K562 (cell line): ENCODE measurements around the gene PHLDB1. TPM values are rescaled to one million over a fixed set of nuclear protein-coding genes. Genes with fewer than 3 reads are reported as not detected.

ENCODE experiments used
- CTBP1 ChIP-seq: fragments of 450-650 bp; IDR thresholded peaks from 2 replicates; pipeline ENCODE4 v1.6.1; 2016; ENCODE audit warnings: borderline replicate concordance
- ELF1 ChIP-seq: fragments of 200-800 bp; sonication (Bioruptor generic); IDR thresholded peaks from 2 replicates; pipeline ENCODE4 v1.6.1; 2016; ENCODE audit warnings: missing genetic modification characterization, missing compliant biosample characterization
- EP400 ChIP-seq: fragments of 450-650 bp; IDR thresholded peaks from 2 replicates; pipeline ENCODE4 v1.6.1; 2017; ENCODE audit warnings: antibody characterized with exemption, mild to moderate bottlenecking, moderate library complexity
- FUS ChIP-seq: fragments of 200-400 bp; formaldehyde crosslinking; optimal IDR thresholded peaks from 2 replicates; pipeline ENCODE3; 2017; ENCODE audit warnings: low read depth, low read length
- GABPB1 ChIP-seq: sonication (generic); formaldehyde crosslinking; IDR thresholded peaks from 2 replicates; pipeline ENCODE4 v1.8.0; 2022; ENCODE audit warnings: mild to moderate bottlenecking, missing genetic modification reagents
- LCOR ChIP-seq: sonication (generic); formaldehyde crosslinking; IDR thresholded peaks from 2 replicates; pipeline ENCODE4 v1.8.0; 2022; ENCODE audit warnings: mild to moderate bottlenecking, missing genetic modification reagents
- NEUROD1 ChIP-seq: fragments of 150-350 bp; IDR thresholded peaks from 2 replicates; pipeline ENCODE4 v1.6.1; 2014; ENCODE audit warnings: borderline replicate concordance, low read length, low read depth; ENCODE audit not compliant: partially characterized antibody
- NFRKB ChIP-seq: fragments of 450-650 bp; IDR thresholded peaks from 2 replicates; pipeline ENCODE4 v1.6.1; 2016; ENCODE audit warnings: low read depth
- NR2C1 ChIP-seq, 2 experiments: fragments of 450-650 bp; IDR thresholded peaks; 2 replicates each; pipeline ENCODE4 v1.6.1; 2017; ENCODE audit warnings: mild to moderate bottlenecking in 2 of 2, antibody characterized with exemption in 1 of 2, inconsistent platforms in 1 of 2, missing compliant biosample characterization in 1 of 2, missing genetic modification characterization in 1 of 2
- PHF8 ChIP-seq: fragments of 200-600 bp; sonication (generic); IDR thresholded peaks from 2 replicates; pipeline ENCODE4 v1.6.1; 2012; ENCODE audit warnings: mixed run types, mild to moderate bottlenecking, inconsistent platforms, low read length, moderate library complexity, borderline replicate concordance
- SRSF7 ChIP-seq: fragments of 200-400 bp; formaldehyde crosslinking; optimal IDR thresholded peaks from 2 replicates; pipeline ENCODE3; 2017; ENCODE audit warnings: mild to moderate bottlenecking, low read depth, low read length
- TCF3 ChIP-seq: sonication (generic); formaldehyde crosslinking; IDR thresholded peaks from 2 replicates; pipeline ENCODE4 v1.4.0; 2020; ENCODE audit warnings: mild to moderate bottlenecking, missing genetic modification reagents
- ZBTB40 ChIP-seq, 2 experiments: fragments of 450-650 bp in 1 of 2; sonication (generic) in 1 of 2; formaldehyde crosslinking in 1 of 2; IDR thresholded peaks; 2 replicates each; pipeline versions ENCODE4 v1.7.1 to v1.9.0; 2016 to 2022; ENCODE audit warnings: inconsistent platforms in 1 of 2, mild to moderate bottlenecking in 1 of 2, missing genetic modification reagents in 1 of 2
- ZNF140 ChIP-seq: fragments of 250-450 bp; sonication (Bioruptor Pico); IDR thresholded peaks from 2 replicates; pipeline ENCODE4 v1.8.0; 2021; ENCODE audit warnings: moderate library complexity, mild to moderate bottlenecking, inconsistent platforms
- ZNF165 ChIP-seq: fragments of 250-450 bp; sonication (Bioruptor Pico); IDR thresholded peaks from 2 replicates; pipeline ENCODE4 v1.4.0; 2020; ENCODE audit warnings: borderline replicate concordance
- ZNF740 ChIP-seq, 3 experiments: fragments of 200-800 bp in 1 of 3; sonication (Bioruptor generic) in 1 of 3; sonication (generic) in 1 of 3; formaldehyde crosslinking in 1 of 3; IDR thresholded peaks; 2 replicates each; pipeline versions ENCODE4 v1.6.1 to v1.8.0; 2016 to 2022; ENCODE audit warnings: mild to moderate bottlenecking in 2 of 3, missing compliant biosample characterization in 2 of 3, missing genetic modification characterization in 2 of 3, missing genetic modification reagents in 1 of 3
- ZSCAN29 ChIP-seq: fragments of 450-650 bp; IDR thresholded peaks from 2 replicates; pipeline ENCODE4 v1.6.1; 2017
- polyA plus RNA-seq, 8 experiments: library from polyadenylated mRNA; depleted of rRNA in 4 of 8; stranded (reverse) in 5 of 8; unstranded in 3 of 8; fragments of >200 nt; fragmentation: Nextera tagmentation in 2 of 8; fragmentation: Illumina TruSeq in 1 of 8; extraction: Ambion mirVana in 2 of 8; extraction: Trizol in 1 of 8; gene quantifications; 2 replicates each; pipeline versions ENCODE4 v1.2.1 to v1.2.3, GENCODE V29; 2011 to 2014; ENCODE audit warnings: inconsistent platforms in 1 of 8, missing spikeins in 1 of 8
- total RNA-seq, 7 experiments: library from RNA; depleted of rRNA in 6 of 7; stranded (reverse); fragments of >200 nt in 6 of 7; fragmentation: Illumina TruSeq in 2 of 7; extraction: Trizol in 2 of 7; gene quantifications; 2 replicates each; pipeline versions ENCODE4 v1.2.1 to v1.2.3, GENCODE V29; 2011 to 2021; ENCODE audit warnings: low replicate concordance in 1 of 7

The PHLDB1 gene
- total and polyA plus RNA-seq, 9 of the 15 experiments (the other 6 are each of a cell fraction or from before 2014, with no cell fraction given): 2.0 to 28.7 (median 16.2) TPM

GRCh38 chr11:118608360-118609227 lies 1.2 kb downstream of the PHLDB1 start (continued):
- TF ChIP-seq ZBTB40 (IDR thresholded peaks at IDR 0.05): peak; percentile 69
- TF ChIP-seq ZBTB40 (CRISPR knock-in tag; IDR thresholded peaks at IDR 0.05): no peak
- TF ChIP-seq NR2C1 (IDR thresholded peaks at IDR 0.05): no peak
- TF ChIP-seq NR2C1 (tag; IDR thresholded peaks at IDR 0.05): 0 out of 2 replicates have a peak, but pooled peaks have one; percentile 24
- peak; percentile 46; the same call in 1 of the 2 replicates for TF ChIP-seq PHF8
- TF ChIP-seq TCF3 (CRISPR knock-in tag): peak; percentile 56
- peak; percentile 9 for TF ChIP-seq ELF1 (tag)
- TF ChIP-seq CTBP1: peak; percentile 52
- TF ChIP-seq SRSF7: no peak
- 0 out of 2 replicates have a peak, but pooled peaks have one; percentile 25 for TF ChIP-seq ZNF165 (CRISPR knock-in tag)
- TF ChIP-seq ZSCAN29: peak; percentile 34; the same call in 1 of the 2 replicates
- TF ChIP-seq GABPB1: peak; percentile 45; the same call in 1 of the 2 replicates
- peak; percentile 74 for TF ChIP-seq ZNF740 (CRISPR knock-in tag; IDR thresholded peaks at IDR 0.05)
- TF ChIP-seq ZNF740 (tag; IDR thresholded peaks at IDR 0.05): no peak
- TF ChIP-seq LCOR: peak; percentile 82
- TF ChIP-seq FUS: peak; percentile 43
- no peak for TF ChIP-seq ZNF140 (CRISPR knock-in tag)
- peak; percentile 26 for TF ChIP-seq NEUROD1
- TF ChIP-seq NFRKB: peak; percentile 79
- TF ChIP-seq EP400: peak; percentile 85
